ENCODE results near the gene TAC4.
"Not testable (repeated sequence)": the region's sequence is repeated elsewhere in the genome, so short reads cannot be mapped to it uniquely, and the experiment has no call there.

Gene TAC4

DNA sequence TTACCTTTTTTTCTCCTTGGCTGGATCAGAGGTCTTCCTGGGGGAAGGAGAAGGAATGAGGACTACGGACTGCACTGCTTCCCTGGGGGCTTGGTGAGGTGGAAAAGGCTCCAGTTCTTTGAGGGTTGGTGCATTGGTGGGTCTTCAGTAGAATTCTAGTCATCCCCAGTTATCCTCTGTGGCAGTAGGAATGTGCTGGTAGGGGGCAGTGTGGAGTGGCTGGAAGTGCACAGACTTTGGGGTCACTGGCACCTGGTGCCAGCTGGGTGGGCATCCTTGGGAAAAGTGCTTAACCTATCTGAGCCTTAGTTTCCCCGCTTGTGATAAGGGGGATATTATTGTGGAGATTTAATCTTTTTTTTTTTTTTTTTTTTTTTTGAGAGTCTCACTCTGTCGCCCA, 6.3 kb downstream of the TAC4 start:
- DNase-seq: no peak

DNA sequence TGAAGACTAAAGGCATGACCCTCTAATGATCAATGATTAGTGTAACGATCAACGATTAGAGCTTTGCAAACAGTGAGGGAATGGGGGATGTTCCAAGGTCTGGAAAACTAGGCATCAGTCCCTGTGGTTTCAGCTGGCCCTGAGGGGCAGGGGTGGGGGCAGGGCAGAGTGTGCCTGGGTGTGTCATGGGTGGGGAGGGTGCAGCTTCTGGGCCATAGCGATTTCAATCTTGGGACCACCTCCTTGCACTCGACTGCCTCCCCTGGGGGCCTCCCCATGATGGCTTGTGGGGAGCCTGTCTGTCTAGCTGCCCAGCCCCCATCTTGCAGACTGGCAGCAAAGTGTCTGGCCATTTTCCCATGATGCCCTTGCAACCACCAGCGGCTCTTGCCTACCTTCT, 8.4 kb downstream of the TAC4 start:
- DNase-seq: no peak

DNA sequence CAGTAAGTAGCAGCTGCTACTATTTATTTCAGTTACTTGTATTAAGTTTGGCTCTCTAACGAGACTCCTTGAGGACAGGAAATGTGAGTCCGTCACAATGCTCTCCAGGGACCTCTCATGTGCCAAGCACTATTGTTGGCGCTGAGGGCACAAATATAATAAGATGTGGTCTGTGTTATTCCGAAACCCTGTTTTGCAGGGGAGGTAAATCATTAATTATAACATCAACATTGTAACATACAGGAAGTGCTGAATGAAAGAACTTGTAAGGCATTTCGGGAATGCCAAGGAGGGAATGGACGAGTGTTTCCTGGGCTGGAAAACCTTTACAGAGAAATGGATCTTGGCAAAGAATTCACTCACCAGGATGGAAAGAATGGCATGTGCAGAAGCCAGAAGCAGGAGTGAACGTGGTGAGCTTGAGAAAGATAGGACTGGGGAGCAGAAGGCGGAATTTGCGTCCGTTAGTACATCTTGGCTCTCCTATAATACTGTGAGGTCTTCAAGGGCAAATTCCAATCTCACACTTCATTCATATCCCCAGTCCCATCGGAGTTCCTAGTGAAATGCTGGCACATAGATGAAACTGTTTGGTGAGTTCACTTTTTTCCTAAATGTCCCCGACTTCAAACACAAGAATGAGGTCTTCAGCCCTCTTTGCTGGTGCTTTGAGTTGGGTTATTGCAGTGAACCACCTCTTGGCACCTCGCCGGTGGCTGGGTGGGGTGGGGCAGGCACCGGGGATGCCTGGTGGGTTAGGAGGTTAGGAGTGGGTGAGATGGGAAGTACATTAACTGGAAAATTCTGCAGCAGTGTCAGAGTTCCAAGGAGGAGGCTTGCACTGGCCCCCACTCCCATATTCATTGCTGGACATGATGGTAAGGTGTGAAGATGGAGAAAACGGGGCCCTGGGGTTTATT, 11.5 kb downstream of the TAC4 start:
- DNase-seq: no peak

DNA sequence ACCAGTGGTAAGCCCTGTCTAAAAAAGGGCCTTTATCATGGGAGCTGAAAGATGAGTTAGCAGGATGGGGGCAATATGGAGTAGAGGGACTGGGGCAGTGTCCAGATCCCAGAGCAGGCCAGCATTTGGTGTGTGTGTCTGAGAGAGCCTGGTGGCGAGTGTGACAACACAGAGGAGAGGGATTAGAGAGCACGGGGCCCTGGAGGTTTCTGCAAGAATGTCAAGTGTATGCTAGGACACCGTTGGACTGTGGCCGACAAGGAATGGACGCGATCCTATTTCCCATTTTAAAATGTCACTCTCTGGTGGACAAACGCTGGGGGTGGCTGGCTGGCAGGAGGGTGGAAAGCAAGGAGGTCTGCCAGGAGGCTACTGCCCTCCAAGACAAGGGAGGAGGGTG, 12.4 kb downstream of the TAC4 start:
- DNase-seq: no peak

DNA sequence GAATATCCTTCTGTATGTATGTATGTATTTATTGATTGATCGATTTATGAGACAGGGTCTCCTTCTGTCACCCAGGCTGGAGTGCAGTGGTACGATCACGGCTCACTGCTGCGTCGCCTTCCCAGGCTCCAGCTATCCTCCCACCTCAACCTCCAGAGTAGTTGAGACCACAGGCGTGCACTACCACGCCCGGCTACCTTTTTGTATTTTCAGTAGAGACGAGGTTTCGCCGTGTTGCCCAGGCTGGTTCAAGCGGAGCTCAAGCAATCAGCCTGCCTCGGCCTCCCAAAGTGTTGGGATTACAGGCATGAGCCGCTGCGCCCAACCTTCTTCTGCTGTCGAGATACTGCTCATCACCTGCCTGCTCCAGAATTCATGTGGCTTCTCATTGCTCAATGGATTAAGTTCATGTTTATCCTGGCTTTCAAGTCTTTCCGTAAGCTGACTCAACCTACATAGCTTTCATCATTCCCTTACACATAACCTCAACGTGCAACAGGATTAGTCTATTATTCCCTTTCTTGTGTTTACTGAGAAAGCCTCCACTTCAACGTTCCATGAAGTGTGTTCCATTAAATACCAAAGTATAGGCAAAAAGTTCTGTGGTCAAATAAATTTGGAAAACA, 13.6 kb downstream of the TAC4 start:
- no peak for DNase-seq

DNA sequence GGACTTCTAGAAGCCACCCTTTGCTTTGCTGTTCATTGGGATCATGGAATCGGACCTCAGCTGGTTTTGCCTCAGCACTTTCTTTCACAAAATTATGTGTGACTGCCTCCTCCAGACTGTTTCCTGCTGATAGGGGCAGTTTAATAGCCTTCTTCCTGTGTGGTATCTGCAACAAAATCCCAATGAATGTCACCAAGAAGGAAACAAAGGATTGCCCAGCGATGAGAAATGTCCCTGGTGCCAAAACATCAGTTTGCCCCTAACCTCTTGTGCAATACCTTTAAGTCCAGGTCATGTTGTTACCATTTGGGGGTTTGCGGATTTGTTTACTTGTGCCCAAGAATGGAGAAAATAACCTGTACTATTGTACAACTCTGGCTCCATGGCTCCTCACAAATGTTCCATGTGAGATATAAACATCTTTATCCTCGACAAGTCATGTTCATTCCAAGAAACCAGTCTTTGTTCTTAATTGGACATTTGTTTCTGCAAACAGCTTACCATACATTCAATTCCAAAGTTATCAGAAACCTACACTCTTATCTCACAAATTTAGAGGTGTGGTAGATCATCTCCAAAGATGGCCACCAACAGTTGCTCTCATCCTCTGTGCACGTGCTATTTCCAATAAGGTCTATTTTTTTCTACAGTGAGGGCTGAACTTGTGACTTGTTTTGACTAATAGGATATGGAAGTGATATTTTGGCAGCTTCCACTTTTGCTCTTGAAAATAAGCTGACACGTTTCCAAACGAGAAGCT, 14.8 kb downstream of the TAC4 start:
- DNase-seq: no peak

DNA sequence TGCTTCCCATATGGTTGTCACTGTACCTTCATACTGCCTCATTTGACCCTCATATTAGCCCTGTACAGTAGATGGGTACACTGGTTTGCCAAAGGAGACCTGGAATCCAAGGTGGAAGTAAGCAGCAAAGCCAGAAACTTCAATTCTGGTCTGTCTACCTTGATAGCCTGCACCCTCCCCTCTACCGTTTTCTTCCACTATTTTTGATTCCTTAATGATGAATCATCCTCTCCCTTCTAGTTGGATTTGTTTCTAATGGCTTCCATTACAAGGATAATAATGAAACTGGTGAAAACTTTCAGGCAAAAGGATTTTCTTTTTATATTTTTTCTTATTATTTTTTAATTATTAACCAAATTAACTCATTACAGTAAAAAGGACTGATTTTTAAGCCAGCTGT, 17.3 kb downstream of the TAC4 start:
- DNase-seq: no peak

DNA sequence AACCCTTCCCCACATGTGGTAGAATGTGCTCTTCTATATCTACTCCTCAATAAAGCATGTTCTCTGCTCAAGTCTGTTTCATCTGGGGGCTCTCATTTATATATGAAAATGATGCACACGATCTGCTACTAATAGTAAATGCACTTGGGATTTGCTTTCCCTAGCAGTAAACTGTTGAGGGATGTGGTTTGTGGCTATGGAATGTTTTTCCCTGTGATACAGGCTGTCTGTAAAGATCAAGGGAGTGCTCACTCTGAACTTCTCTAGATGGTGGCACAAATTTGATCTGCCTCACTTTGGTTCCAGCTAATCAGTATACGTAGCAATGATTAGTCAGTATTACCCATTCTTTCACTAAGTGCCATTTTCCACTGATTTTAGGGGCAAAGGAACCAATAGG, 18.8 kb downstream of the TAC4 start:
- DNase-seq: no peak

DNA sequence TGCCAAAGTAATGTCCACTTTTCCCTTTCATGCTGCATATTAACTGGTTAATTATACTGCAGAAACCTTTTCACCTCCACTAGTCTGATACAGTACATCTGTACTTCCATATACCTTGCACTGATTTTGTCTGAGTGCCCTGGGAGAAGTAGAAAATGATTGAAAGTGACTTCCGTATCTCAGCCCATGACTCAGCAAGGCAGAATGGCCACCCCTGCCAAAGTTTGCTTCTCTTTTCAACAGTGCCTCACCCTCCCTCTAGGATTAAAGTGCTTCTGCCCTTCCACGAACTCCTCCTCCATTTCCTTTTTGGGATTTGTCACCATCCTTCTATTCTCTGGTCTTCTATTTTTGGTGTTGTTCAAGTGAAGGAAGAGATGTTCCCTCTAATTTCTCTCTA, 19.5 kb downstream of the TAC4 start:
- DNase-seq: not testable (repeated sequence)

DNA sequence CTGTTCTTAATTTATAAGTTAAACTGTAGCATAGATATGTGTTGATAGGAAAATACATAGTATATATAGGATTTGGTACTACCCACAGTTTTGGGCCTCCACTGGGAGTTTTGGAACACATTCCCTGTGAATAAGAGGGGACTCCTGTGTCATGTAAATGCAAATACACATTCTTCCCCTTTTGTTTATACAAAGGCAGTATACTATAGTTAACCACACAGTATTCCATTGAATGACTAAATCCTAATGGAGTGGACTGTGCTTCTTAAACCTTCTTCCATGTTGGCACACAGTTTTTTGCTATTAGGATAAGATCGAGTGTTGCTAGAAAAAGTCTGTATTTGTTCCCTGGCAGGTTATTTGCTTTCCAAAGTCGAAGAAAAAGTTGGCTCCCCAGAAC, 22.2 kb downstream of the TAC4 start:
- no peak for DNase-seq

DNA sequence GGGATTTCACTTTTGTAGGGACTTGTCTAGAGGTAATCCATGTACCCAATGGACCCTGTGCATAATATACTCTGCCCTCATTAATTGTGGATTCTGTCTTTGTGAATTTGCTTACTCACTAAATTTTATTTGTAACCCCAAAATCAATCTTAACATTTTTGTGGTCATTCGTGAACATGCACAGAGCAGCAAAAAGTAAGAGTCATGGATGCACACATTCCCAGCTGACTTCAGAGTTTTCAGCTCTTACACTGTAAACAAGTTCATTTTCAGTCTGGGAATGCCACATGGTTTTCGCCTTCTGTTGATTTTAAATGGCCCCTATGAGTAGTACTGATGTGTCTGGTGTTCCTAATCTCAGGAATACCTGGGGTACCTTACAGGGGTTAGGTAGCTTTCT, 24.3 kb downstream of the TAC4 start:
- DNase-seq: no peak

DNA sequence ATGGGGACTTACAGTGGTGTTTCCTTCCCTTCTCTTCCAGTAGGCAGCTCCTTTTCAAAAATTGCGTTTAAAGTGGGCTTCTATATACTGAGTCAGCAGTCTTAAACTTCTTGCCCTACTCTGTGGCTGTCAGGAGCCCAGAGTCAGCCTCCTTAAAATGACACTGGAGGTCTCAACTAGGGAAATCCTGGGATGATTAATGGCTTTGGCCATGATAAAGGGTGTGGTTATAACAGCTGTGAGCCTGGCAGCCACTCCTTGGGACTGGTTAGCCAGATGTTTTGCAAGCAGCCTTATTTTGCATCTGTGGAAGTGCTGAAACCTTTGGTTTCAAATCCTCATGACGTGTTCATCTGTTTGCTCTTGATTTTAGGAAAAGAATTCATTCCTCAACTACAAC, 25.0 kb downstream of the TAC4 start:
- DNase-seq: no peak

DNA sequence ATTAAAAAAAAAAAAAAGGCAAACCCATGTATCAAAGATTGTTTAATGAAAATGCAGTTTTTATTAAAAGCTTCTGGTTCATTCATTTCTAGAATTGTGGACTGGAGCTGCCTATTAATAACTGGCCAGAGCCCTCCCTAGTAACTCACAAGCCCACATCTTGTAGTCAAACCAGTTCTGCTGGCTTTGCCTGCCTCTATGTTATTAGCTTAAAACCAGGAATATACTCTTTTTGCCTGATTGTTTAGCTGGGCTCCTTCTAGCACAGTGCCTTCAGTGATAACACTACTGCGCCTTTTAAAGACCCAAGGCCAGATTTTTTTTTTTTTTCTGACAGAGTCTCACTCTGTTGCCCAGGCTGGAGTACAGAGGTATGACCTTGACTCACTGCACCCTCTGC, 26.0 kb downstream of the TAC4 start:
- DNase-seq: no peak

DNA sequence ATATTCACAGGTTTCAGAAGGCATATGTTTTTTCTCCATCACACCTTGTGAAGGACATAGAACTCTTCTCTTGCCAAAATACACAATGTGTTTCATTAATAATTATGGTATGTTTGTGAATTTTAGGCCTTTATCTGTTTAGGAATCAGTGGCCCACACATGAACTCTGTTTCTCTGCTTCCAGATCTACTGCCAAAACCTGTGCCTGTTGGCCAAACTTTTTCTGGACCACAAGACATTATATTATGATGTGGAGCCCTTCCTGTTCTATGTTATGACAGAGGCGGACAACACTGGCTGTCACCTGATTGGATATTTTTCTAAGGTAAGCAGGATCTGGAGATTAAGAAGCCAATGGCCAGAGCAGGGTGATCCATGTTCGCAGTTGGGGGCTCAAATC, 26.4 kb downstream of the TAC4 start:
- DNase-seq: no peak

DNA sequence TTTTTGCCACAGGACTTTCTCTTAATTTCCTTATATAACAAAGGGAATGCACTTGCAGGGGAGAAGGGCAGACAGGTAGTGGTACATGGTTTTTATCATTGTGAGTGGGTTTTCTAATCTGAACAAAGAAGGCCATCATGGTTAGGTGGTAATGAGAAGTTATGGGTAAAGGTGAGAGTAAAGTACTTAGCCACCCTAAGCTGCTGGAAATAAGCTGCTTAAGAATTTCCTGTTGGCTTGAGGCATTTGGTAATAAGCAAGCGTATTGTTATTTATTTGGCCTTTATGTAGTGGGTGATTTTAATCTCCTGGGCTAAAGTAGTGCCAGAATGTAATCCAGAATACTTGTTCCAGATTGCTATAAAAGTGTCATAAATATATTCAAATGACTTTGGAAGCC, 27.1 kb downstream of the TAC4 start:
- no peak for DNase-seq

DNA sequence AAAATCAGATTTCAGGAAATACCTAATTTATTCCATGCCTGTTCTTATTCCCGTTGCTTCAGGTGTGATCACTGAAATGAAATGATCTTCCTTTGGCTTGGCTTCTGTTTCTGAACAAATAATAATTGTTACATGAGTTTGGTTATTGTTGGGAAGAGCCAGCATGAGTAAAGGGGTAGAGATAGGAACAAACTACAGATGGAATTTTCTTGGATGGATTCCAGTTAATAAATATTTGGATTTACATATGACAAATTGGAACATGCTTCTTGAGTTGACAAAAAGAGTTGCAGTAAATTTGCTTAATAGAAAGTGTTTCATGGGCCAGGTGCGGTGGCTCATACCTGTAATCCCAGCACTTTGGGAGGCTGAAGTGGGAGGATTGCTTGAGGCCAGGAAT, 28.2 kb downstream of the TAC4 start:
- no peak for DNase-seq

DNA sequence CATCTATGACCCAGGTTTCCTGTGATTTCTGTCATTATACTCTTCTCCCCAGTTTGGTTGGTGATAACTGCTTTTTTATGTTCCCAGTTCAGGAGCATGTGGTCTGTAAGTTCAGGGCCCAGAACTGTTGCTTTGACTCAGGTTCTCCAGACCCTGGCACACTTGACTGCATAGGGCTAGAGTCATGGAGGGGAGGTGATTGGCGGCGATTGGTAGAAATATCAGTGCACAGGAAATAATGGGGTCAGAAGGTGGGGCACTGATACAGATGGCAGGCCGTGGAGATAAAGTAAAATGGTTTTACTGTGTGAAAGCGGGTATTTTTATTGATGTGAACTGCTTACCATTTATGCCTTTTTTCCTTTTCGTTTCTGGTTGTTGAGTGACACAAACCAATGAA, 28.7 kb downstream of the TAC4 start:
- DNase-seq: no peak

DNA sequence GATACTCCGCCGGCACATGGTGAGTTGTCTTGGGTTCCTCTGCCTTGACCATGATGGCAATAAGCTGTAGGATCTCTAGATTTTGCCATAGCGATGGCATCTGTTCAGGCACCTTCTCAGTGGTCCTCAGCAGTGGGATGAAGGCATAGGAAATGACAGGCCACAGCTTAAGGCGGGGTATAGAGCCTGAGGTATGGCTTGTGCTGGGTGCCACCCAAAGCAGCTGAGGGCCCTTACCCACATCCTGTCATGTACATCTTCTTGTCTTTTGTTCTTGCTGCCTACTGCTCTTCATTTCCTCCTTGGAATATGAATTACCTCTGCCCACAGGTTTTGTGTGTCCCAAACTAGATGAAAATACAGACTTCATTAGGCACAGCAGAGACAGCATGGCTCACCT, 29.9 kb downstream of the TAC4 start:
- DNase-seq: no peak

DNA sequence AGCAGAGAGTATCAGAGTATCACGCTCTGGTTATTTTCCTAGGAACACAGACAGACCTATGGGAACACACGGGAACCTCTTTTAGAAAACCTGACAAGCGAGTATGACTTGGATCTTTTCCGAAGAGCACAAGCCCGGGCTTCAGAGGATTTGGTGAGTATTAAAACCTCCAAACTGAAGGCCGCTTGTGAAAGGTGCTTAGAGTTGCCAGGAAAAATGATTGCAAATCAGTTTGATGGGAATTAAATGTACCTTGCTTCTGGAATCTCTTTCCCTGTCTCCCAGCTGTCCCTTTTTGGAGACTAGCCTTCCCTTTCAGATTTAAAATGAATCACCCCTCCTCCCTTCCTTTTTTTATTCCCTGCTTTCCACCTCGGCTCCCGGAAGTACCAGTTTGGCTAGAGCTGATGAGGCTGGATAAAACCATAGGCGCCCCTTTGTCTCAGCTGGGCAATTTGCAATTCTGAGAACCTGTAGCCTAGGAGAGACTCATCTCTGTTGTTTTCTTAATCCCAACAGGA, 32.0 kb downstream of the TAC4 start:
- no peak for DNase-seq

DNA sequence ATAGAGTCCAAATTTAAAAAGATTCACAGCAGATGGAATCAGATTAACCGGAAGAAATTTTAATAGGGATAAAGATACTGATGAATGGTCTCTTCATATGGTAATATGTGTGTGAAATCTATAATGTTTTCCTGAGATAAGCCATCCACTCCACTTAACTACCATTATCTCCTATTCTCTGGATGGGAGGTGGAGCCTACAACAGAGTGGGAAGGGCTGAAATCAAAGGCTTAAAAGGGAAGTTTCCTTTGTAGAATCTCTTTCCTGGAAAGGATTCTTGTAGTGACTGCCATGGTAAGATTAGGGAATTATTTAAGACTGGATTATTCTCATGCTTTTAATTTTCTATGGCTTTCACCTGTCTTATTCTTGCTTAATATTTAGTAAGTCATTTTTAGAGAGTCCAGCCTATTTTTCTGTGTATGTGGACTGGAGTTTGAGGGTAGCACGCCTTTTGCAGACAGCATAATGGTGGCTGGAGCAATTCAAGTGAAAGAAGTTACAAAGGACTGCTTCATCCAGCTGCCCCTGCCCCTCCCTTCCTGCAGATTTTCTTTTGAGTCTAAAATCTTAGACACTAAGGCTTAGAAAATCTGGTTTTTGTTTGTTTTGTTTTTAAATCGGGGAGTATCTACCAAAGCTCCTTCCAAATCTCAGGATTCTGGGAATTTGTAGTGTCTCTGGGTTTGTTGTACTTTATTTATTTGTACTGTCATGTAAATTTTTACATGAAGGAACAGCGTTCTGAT, 32.9 kb downstream of the TAC4 start:
- no peak for DNase-seq

DNA sequence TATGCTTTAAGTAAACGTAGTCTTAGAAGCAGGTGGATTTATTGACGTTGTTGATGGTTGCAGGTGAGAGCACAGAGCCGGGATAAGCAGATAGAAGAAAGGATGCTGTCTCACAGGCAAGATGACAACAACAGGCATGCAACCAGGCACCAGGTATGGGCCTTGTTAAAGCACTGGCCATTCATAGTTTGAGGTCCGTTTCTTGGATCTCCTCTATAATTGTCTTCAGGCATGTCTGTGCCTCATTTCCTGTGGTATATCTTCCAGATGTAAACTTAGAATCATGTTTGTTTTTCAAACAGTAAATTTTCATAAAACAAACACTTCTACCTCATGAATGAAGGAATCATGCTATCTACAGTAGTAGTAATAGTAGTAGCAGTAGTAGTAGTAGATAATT, 38.8 kb downstream of the TAC4 start:
- no peak for DNase-seq

DNA sequence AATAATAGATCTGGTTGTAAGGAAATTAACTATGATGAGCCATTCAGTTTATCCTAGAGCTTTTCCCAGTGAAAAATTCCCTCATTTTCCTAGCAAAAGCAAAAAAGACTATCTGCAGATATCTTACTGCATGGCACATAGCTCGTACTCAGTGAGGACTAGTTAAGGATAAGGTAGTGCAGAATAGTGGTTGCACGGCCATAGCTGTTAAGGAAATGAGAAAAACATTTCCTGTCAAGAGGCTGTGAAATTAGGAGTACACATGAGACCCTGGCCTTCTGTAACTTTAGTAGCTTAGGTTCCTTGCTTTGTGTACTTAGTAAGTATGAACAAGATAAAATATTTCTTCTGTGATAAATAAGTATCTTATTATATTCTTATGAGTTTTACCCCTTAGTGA, 49.1 kb downstream of the TAC4 start:
- DNase-seq: no peak

DNA sequence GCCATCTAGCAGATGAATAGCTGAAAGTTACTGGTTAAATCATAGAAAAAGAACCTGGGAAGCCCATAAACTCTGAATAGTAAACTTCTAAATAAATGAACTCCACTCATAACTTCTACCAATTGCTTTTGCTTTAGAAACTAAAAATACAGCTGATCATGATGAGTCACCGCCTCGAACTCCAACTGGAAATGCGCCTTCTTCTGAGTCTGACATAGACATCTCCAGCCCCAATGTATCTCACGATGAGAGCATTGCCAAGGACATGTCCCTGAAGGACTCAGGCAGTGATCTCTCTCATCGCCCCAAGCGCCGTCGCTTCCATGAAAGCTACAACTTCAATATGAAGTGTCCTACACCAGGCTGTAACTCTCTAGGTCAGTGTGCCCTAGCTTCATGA, 49.7 kb downstream of the TAC4 start:
- no peak for DNase-seq
